Measurements from ENCODE around the gene HTR7.
"Not testable (repeated sequence)": the region's sequence is repeated elsewhere in the genome, so short reads cannot be mapped to it uniquely, and the experiment has no call there.

Gene HTR7

DNA sequence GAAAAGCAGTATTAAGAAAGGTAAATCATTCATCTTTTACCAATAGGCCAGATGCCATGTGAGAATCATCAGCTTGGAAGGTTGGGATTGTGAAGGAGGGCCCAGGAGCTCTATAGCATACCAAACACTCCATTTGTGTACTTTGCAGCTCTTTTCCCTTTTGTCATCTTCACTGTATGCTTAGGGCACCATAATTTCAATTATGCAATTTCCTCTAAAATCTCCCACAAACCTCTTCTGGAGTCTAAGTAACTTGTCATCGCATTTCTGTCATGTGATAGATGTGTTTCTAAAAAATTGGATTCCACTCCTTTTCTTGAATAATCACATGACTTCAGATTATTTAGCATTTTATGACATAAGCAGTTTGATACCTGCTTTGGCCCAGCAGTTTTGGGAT lies 31.8 kb upstream of the HTR7 start:
- TF ChIP-seq, protein P1, sequence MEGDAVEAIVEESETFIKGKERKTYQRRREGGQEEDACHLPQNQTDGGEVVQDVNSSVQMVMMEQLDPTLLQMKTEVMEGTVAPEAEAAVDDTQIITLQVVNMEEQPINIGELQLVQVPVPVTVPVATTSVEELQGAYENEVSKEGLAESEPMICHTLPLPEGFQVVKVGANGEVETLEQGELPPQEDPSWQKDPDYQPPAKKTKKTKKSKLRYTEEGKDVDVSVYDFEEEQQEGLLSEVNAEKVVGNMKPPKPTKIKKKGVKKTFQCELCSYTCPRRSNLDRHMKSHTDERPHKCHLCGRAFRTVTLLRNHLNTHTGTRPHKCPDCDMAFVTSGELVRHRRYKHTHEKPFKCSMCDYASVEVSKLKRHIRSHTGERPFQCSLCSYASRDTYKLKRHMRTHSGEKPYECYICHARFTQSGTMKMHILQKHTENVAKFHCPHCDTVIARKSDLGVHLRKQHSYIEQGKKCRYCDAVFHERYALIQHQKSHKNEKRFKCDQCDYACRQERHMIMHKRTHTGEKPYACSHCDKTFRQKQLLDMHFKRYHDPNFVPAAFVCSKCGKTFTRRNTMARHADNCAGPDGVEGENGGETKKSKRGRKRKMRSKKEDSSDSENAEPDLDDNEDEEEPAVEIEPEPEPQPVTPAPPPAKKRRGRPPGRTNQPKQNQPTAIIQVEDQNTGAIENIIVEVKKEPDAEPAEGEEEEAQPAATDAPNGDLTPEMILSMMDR (IDR thresholded peaks at IDR 0.05; ENCODE audit: insufficient read depth, low read length, poor library complexity, severe bottlenecking) = no peak
- H3K27me3 ChIP-seq (replicated peaks; ENCODE audit: control insufficient read depth, insufficient read depth, low read length) = no peaks in the 10 kb centered on the region
- peaks cover 2% of the 10 kb centered on the region for H3K36me3 ChIP-seq (ENCODE audit: control insufficient read depth, insufficient read depth, low read length)
- DNase-seq (ENCODE audit: extremely low read depth, insufficient read length) = no peak
- H3K4me3 ChIP-seq (replicated peaks; ENCODE audit: low read depth, low read length) = no peak overlapping the region

DNA sequence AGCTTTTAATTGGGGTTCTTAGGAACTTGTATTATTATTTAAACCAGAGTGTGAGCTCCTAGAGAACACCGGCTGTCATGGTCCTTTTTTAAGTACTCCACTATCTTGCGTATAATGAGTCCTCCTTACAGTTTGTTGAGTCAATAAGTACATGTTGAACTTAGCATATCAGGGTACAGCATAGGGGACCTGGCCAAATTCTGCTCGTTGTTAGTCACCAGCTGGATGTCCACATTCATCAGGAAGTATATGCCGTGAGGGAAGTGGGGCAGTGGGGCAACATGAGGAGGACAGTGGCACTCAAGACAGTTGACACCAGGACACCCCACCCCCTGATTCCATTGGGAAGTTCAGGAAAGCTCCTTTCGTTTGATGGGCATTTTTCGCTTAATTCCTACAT lies 30.5 kb upstream of the HTR7 start:
- TF ChIP-seq, protein P1 (IDR thresholded peaks at IDR 0.05; ENCODE audit: insufficient read depth, low read length, poor library complexity, severe bottlenecking) = no peak
- Histone ChIP-seq H3K27me3 (replicated peaks; ENCODE audit: control insufficient read depth, insufficient read depth, low read length) (no peaks in the 10 kb centered on the region), H3K36me3 (ENCODE audit: control insufficient read depth, insufficient read depth, low read length) (peaks cover 2% of the 10 kb centered on the region), H3K4me3 (replicated peaks; ENCODE audit: low read depth, low read length) (no peak overlapping the region)
- DNase-seq (ENCODE audit: extremely low read depth, insufficient read length) = no peak

DNA sequence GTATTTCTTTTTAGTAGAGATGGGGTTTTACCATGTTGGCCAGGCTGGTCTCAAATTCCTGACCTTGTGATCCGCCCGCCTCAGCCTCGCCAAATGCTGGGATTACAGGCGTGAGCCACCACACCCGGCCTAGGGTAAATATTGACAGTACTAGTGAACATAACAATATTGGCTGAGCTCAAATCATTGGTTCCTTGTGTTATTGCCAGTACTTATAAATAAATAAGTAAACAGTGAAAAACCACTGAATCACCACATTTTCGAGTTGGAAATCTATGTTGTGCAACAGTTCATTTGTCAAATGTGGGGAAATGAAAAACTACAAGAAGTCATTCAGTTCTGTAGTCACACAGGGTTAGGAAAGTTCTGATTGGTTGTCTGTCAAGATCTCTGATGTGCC lies 29.7 kb upstream of the HTR7 start:
- TF ChIP-seq, protein P1 (IDR thresholded peaks at IDR 0.05; ENCODE audit: insufficient read depth, low read length, poor library complexity, severe bottlenecking) = no peak
- Histone ChIP-seq H3K36me3 (ENCODE audit: control insufficient read depth, insufficient read depth, low read length) (peaks cover 2% of the 10 kb centered on the region), H3K27me3 (replicated peaks; ENCODE audit: control insufficient read depth, insufficient read depth, low read length) (no peaks in the 10 kb centered on the region), H3K4me3 (replicated peaks; ENCODE audit: low read depth, low read length) (no peak overlapping the region)
- no peak for DNase-seq (ENCODE audit: extremely low read depth, insufficient read length)

DNA sequence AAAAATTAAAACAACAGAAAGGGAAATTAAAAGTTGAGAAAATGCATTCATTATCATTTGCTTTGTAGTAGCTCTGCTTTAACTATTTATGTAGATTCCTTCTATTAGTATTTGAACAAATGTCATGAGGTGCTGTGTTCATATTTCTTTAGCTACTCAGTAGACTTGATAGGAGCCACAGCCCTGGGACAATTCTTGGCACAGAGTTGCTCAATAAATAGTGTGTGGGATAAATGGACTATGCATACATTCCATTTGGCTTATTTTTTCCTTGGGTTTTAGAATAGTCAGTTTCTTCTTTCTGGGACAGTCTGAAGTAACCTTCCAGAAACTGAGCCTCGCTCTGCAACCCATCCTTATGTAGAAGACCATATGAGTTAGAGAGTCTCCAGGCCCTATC lies 27.3 kb upstream of the HTR7 start:
- H3K36me3 ChIP-seq (ENCODE audit: control insufficient read depth, insufficient read depth, low read length) = peaks cover 2% of the 10 kb centered on the region
- no peak overlapping the region for H3K4me3 ChIP-seq (replicated peaks; ENCODE audit: low read depth, low read length)
- no peaks in the 10 kb centered on the region for H3K27me3 ChIP-seq (replicated peaks; ENCODE audit: control insufficient read depth, insufficient read depth, low read length)
- DNase-seq (ENCODE audit: extremely low read depth, insufficient read length) = no peak
- TF ChIP-seq, protein P1 (IDR thresholded peaks at IDR 0.05; ENCODE audit: insufficient read depth, low read length, poor library complexity, severe bottlenecking) = no peak

DNA sequence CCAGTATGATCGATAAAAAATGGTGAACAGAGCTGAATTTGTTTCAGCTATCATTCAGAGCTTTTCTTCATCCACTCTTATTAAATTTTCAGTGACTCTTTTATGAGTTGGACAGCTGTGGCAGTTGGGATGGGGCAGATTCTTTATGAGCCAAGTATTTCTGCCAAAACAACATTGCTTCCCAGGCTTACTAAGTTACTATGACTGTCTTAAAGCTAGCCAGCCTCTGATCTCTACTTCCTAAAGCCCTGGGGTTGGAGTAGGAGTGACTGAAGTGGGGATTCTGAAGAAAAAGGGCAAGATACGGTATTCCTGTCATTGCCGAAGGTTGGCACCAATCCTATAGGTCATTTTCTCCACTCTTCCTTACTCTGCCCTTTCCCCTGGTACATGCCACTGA lies 26.6 kb upstream of the HTR7 start:
- no peak for DNase-seq (ENCODE audit: extremely low read depth, insufficient read length)
- no peaks in the 10 kb centered on the region; the same call in none of the 2 replicates for H3K36me3 ChIP-seq (ENCODE audit: control insufficient read depth, insufficient read depth, low read length)
- no peak overlapping the region for H3K4me3 ChIP-seq (replicated peaks; ENCODE audit: low read depth, low read length)
- TF ChIP-seq, protein P1 (IDR thresholded peaks at IDR 0.05; ENCODE audit: insufficient read depth, low read length, poor library complexity, severe bottlenecking) = no peak
- no peaks in the 10 kb centered on the region for H3K27me3 ChIP-seq (replicated peaks; ENCODE audit: control insufficient read depth, insufficient read depth, low read length)

DNA sequence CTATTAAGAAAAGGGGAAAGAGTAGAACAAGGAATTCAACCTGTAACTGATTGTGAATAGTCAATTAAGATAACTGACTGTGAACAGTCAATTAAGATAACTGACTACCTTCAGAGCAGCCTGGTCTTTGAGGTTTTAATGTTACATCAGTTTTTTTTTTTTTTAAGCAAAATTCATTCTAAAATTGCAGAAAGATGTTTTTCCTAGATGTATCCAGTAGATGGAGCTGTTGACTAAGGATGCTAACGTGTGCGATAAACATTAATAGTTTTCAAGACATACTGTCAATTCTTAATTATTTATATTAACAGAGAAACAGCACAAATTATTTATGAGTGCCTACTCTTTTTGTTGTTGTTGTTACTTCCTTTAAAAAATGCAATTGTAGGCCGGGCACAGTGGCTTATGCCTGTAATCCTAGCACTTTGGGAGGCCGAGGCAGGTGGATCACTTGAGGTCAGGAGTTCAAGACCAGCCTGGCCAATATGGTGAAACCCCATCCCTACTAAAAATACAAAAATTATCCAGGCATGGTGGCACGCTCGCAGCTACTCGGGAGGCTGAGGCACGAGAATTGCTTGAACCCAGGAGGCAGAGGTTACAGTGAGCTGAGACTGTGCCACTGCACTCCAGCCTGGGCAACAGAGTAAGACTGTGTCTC lies 22.4 kb upstream of the HTR7 start:
- not testable (repeated sequence) for DNase-seq (ENCODE audit: extremely low read depth, insufficient read length); H3K4me3 ChIP-seq (replicated peaks; ENCODE audit: low read depth, low read length); H3K27me3 ChIP-seq (replicated peaks; ENCODE audit: control insufficient read depth, insufficient read depth, low read length); H3K36me3 ChIP-seq (ENCODE audit: control insufficient read depth, insufficient read depth, low read length)
- TF ChIP-seq, protein P1 (IDR thresholded peaks at IDR 0.05; ENCODE audit: insufficient read depth, low read length, poor library complexity, severe bottlenecking) = peak; percentile 48
